ENCODE measurements around the gene PPFIBP1.

Gene PPFIBP1

GRCh38 chr12:27523642-27524493 lies at the start of gene PPFIBP1:
TSS of gene PPFIBP1 (plus strand) at chr12:27524206. CDS start at chr12:27633397, 109,191 bp downstream.
- DNase-seq = peak; percentile 80 to 95

- DNase-seq = no peak
These were observed 49.7 kb upstream of the PPFIBP1 start for GRCh38 chr12:27474344-27474743.

- no peak for DNase-seq
These were observed 47.0 kb upstream of the PPFIBP1 start for GRCh38 chr12:27477049-27477448.

- DNase-seq = no peak
These were observed 45.1 kb upstream of the PPFIBP1 start for GRCh38 chr12:27478949-27479348.

GRCh38 chr12:27480016-27480415 lies 44.0 kb upstream of the PPFIBP1 start:
- DNase-seq = no peak

- DNase-seq = no peak
These were observed 37.0 kb upstream of the PPFIBP1 start for GRCh38 chr12:27486961-27487360.

- no peak for DNase-seq
These were observed 35.5 kb upstream of the PPFIBP1 start for GRCh38 chr12:27488479-27488878.

GRCh38 chr12:27491226-27491625 lies 32.8 kb upstream of the PPFIBP1 start:
- no peak for DNase-seq

- no peak for DNase-seq
These were observed 30.6 kb upstream of the PPFIBP1 start for GRCh38 chr12:27493260-27493940.

- DNase-seq = no peak
These were observed 26.6 kb upstream of the PPFIBP1 start for GRCh38 chr12:27497446-27497845.

GRCh38 chr12:27498149-27498548 lies 25.9 kb upstream of the PPFIBP1 start:
- no peak for DNase-seq

- DNase-seq = no peak
These were observed 25.2 kb upstream of the PPFIBP1 start for GRCh38 chr12:27498761-27499160.

- no peak for DNase-seq
These were observed 24.6 kb upstream of the PPFIBP1 start for GRCh38 chr12:27499377-27499776.

GRCh38 chr12:27500546-27500945 lies 23.5 kb upstream of the PPFIBP1 start:
- DNase-seq = no peak

GRCh38 chr12:27502021-27502435 lies 22.0 kb upstream of the PPFIBP1 start:
- no peak for DNase-seq

GRCh38 chr12:27504507-27504906 lies 19.5 kb upstream of the PPFIBP1 start:
- DNase-seq = no peak

GRCh38 chr12:27505109-27505508 lies 18.9 kb upstream of the PPFIBP1 start:
- no peak for DNase-seq

GRCh38 chr12:27505761-27506160 lies 18.2 kb upstream of the PPFIBP1 start:
- DNase-seq = no peak

GRCh38 chr12:27506645-27507189 lies 17.3 kb upstream of the PPFIBP1 start:
- DNase-seq = no peak

GRCh38 chr12:27508736-27509431 lies 15.1 kb upstream of the PPFIBP1 start:
- no peak for DNase-seq

GRCh38 chr12:27511031-27511722 lies 12.8 kb upstream of the PPFIBP1 start:
- no peak for DNase-seq

GRCh38 chr12:27511723-27512045 lies 12.3 kb upstream of the PPFIBP1 start:
- DNase-seq = no peak

Data from cerebellar nuclear complex (tissue), 1 donor.